Stimulated activated naive CD8-positive, alpha-beta T cell treated with anti-CD3 and anti-CD28 coated beads, Interleukin-15, Interleukin-2, amounts not matched to agents 100 U/mL and 50 U/mL, for 24 hours (primary cell): ENCODE results near the gene SPATA31C1.
"Not testable (repeated sequence)": the region's sequence is repeated elsewhere in the genome, so short reads cannot be mapped to it uniquely, and the experiment has no call there.

Experiments used
- ATAC-seq: fragments of 150-1000 bp; cut with Tn5 transposase; one replicate; pipeline ENCODE4 v1.10.0; 2021
- DNase-seq: peaks from one replicate; pipeline ENCODE4 v3.0.0; 2021

SPATA31C1 gene

GRCh38 chr9:87917662-87918061 is at the start of gene SPATA31C1:
SPATA31C1 (plus strand) TSS chr9:87917962.
- DNase-seq, ATAC-seq: not testable (repeated sequence)

- DNase-seq: no peak
- ATAC-seq: no peak
Measured at GRCh38 chr9:87868175-87868574, 49.6 kb upstream of the SPATA31C1 start.

GRCh38 chr9:87868635-87869034 is 49.1 kb upstream of the SPATA31C1 start:
- ATAC-seq (no peak), DNase-seq (no peak)

GRCh38 chr9:87869082-87869481 is 48.7 kb upstream of the SPATA31C1 start:
- DNase-seq (no peak), ATAC-seq (no peak)

- no peak for ATAC-seq
- DNase-seq: no peak
Measured at GRCh38 chr9:87871425-87872078, 46.2 kb upstream of the SPATA31C1 start.

- ATAC-seq (no peak), DNase-seq (no peak)
Measured at GRCh38 chr9:87872079-87872624, 45.6 kb upstream of the SPATA31C1 start.

GRCh38 chr9:87873607-87874303 is 44.0 kb upstream of the SPATA31C1 start:
- ATAC-seq (no peak), DNase-seq (no peak)

- ATAC-seq: no peak
- no peak for DNase-seq
Measured at GRCh38 chr9:87874304-87874623, 43.5 kb upstream of the SPATA31C1 start.

- DNase-seq (no peak), ATAC-seq (no peak)
Measured at GRCh38 chr9:87875060-87875459, 42.7 kb upstream of the SPATA31C1 start.

GRCh38 chr9:87875831-87876545 is 41.8 kb upstream of the SPATA31C1 start:
- DNase-seq (no peak), ATAC-seq (no peak)

GRCh38 chr9:87876708-87877107 is 41.1 kb upstream of the SPATA31C1 start:
- ATAC-seq (no peak), DNase-seq (no peak)

- ATAC-seq (no peak), DNase-seq (no peak)
Measured at GRCh38 chr9:87878989-87879511, 38.7 kb upstream of the SPATA31C1 start.

- no peak for ATAC-seq
- no peak for DNase-seq
Measured at GRCh38 chr9:87880116-87880515, 37.6 kb upstream of the SPATA31C1 start.

- ATAC-seq (no peak), DNase-seq (no peak)
Measured at GRCh38 chr9:87880683-87881082, 37.1 kb upstream of the SPATA31C1 start.

- no peak for ATAC-seq
- no peak for DNase-seq
Measured at GRCh38 chr9:87882627-87883026, 35.1 kb upstream of the SPATA31C1 start, which contains the start of gene SPATA31E1. SPATA31E1 (plus strand) TSS chr9:87882877; CDS start chr9:87882892, 15 bp downstream.

GRCh38 chr9:87883274-87883673 is 34.5 kb upstream of the SPATA31C1 start:
- DNase-seq (no peak), ATAC-seq (no peak)

GRCh38 chr9:87883990-87884389 is 33.8 kb upstream of the SPATA31C1 start:
- no peak for DNase-seq
- no peak for ATAC-seq

- no peak for ATAC-seq
Measured at GRCh38 chr9:87884578-87885459, 32.9 kb upstream of the SPATA31C1 start.

GRCh38 chr9:87885484-87886189 is 32.1 kb upstream of the SPATA31C1 start:
- ATAC-seq (no peak), DNase-seq (no peak)

More at GRCh38 chr9:87884578-87885459, 32.9 kb upstream of the SPATA31C1 start:
- no peak for DNase-seq

GRCh38 chr9:87886210-87886932 is 31.4 kb upstream of the SPATA31C1 start:
- DNase-seq: no peak
- ATAC-seq: no peak
